ENCODE data around the gene SNX3.

Gene SNX3

GRCh38 chr6:108168501-108169463, 92.1 kb downstream of the SNX3 start:
- DNase-seq = no peak

GRCh38 chr6:108168090-108168463, 92.8 kb downstream of the SNX3 start:
- DNase-seq = no peak

- no peak for DNase-seq
Observed at GRCh38 chr6:108167449-108168089, 93.3 kb downstream of the SNX3 start.

- no peak for DNase-seq
Observed at GRCh38 chr6:108166664-108167448, 94.0 kb downstream of the SNX3 start.

- DNase-seq = no peak
Observed at GRCh38 chr6:108165714-108166663, 94.9 kb downstream of the SNX3 start, which contains the start of gene NR2E1. Gene NR2E1 (plus strand): TSS chr6:108166022. CDS start chr6:108166766, 744 bp downstream.

GRCh38 chr6:108164815-108165706, 95.8 kb downstream of the SNX3 start:
- DNase-seq = no peak

GRCh38 chr6:108164543-108164814, 96.4 kb downstream of the SNX3 start:
- no peak for DNase-seq

GRCh38 chr6:108163644-108164542, 96.9 kb downstream of the SNX3 start:
- DNase-seq = no peak

GRCh38 chr6:108163267-108163643, 97.6 kb downstream of the SNX3 start:
- DNase-seq = no peak

- DNase-seq = no peak
Observed at GRCh38 chr6:108161724-108162282, 99.0 kb downstream of the SNX3 start.
